ENCODE measurements around the gene DENND4C. TPM values are rescaled to one million over a fixed set of nuclear protein-coding genes. Genes with fewer than 3 reads are reported as not detected.
A peak's percentile ranks its signal among the peaks of the same experiment; 100 is the strongest.

The DENND4C gene
- polyA plus RNA-seq, 2 of the 4 experiments (the other 2 are of a cell fraction), result 17.4 to 44.1 TPM

GRCh38 chr9:19371942-19372341 lies 141.4 kb downstream of the DENND4C start:
- Histone ChIP-seq H3K4me1 (peaks cover 23% of the 10 kb centered on the region; the same call in 2 of the 3 replicates), H3K4me3 (no peak overlapping the region), H3K9me3 (no peaks in the 10 kb centered on the region), H3K27ac (no peak overlapping the region), H3K4me2 (no peak overlapping the region)
- TF ChIP-seq NPAS2 (CRISPR knock-in tag; IDR thresholded peaks at IDR 0.05; ENCODE audit: borderline replicate concordance), result no peak
- no peak for TF ChIP-seq MAX (IDR thresholded peaks at IDR 0.05)
- no peak for TF ChIP-seq CHD4 (IDR thresholded peaks at IDR 0.05; ENCODE audit: borderline replicate concordance)
- no peak for TF ChIP-seq KDM1A (IDR thresholded peaks at IDR 0.05; ENCODE audit: low read depth)
- TF ChIP-seq HOXB5 (CRISPR knock-in tag; IDR thresholded peaks at IDR 0.05), result no peak
- 54% methylated on average over 5 of the region's 5 CpGs for WGBS (ENCODE audit: missing lambda C conversion rate)
- no peak for FAIRE-seq
- DNase-seq (ENCODE audit: low read depth in 1 of 2, low spot score in 1 of 2), result peak in 1 of 2 experiments; percentile 48
- ATAC-seq, result peak; percentile 72 to 83
- ChIA-PET POLR2A (no interaction called here), CTCF (interaction anchor here (0.7 to 2.2 kb wide), 4 partner anchors 39 to 323 kb away, joined by 3 to 8 read pairs (median 4); partner anchors contain the start of gene RRAGA)

- no peak overlapping the region for H3K4me2 ChIP-seq
- 83% methylated on average over 8 of the region's 8 CpGs for WGBS (ENCODE audit: missing lambda C conversion rate)
- FAIRE-seq (no peak), DNase-seq (ENCODE audit: low read depth in 1 of 2, low spot score in 1 of 2) (no peak), ATAC-seq (peak in 1 of 2 experiments; percentile 39; a peak in 3 of 6 replicates)
- no peaks in the 10 kb centered on the region for H3K9me3 ChIP-seq
- no peak for TF ChIP-seq SMC3 (IDR thresholded peaks at IDR 0.05)
- no peak for TF ChIP-seq HMGXB4 (CRISPR knock-in tag; IDR thresholded peaks at IDR 0.05; ENCODE audit: borderline replicate concordance)
- TF ChIP-seq PHF8 (IDR thresholded peaks at IDR 0.05; ENCODE audit: borderline replicate concordance, low read depth), result no peak
- no peak for TF ChIP-seq TFCP2L1 (CRISPR knock-in tag; IDR thresholded peaks at IDR 0.05)
- no peak for TF ChIP-seq ZSCAN20 (CRISPR knock-in tag; IDR thresholded peaks at IDR 0.05)
- TF ChIP-seq PBX3 (IDR thresholded peaks at IDR 0.05), result no peak
- TF ChIP-seq EP300 (IDR thresholded peaks at IDR 0.05), result no peak
- no peak for TF ChIP-seq NPAS2 (CRISPR knock-in tag; IDR thresholded peaks at IDR 0.05; ENCODE audit: borderline replicate concordance)
- TF ChIP-seq REST (IDR thresholded peaks at IDR 0.05), result no peak
- TF ChIP-seq NFE2L2 (conservative IDR thresholded peaks at IDR 0.05; ENCODE audit: low read length), result no peak
- H3K4me1 ChIP-seq, result peaks cover 29% of the 10 kb centered on the region; the same call in 2 of the 3 replicates
- no peak overlapping the region for H3K4me3 ChIP-seq
- CTCF ChIA-PET, result interaction anchor here (0.7 kb wide), 1 partner anchor 38 kb away, joined by 3 read pairs; no protein-coding TSS in a partner anchor
- no peak overlapping the region for H3K27ac ChIP-seq
- POLR2A ChIA-PET, result no interaction called here
Observed at GRCh38 chr9:19372567-19372966, 142.1 kb downstream of the DENND4C start.

- no peak for FAIRE-seq
Observed at GRCh38 chr9:19373527-19373926, 143.0 kb downstream of the DENND4C start.

More at GRCh38 chr9:19373527-19373926, 143.0 kb downstream of the DENND4C start:
- POLR2A ChIA-PET, result no interaction called here
- H3K4me1 ChIP-seq, result peaks cover 37% of the 10 kb centered on the region
- H3K4me2 ChIP-seq, result no peak overlapping the region
- CTCF ChIA-PET, result interaction anchor here (0.6 kb wide), 1 partner anchor 1062 kb away, joined by 3 read pairs; no protein-coding TSS in a partner anchor
- H3K4me3 ChIP-seq, result no peak overlapping the region
- H3K9me3 ChIP-seq, result no peaks in the 10 kb centered on the region
- no peak for TF ChIP-seq ESRRA (IDR thresholded peaks at IDR 0.05; ENCODE audit: borderline replicate concordance, low read length)
- no peak for TF ChIP-seq EHMT2 (IDR thresholded peaks at IDR 0.05; ENCODE audit: low read depth)
- TF ChIP-seq TFCP2L1 (CRISPR knock-in tag; IDR thresholded peaks at IDR 0.05), result peak; percentile 64; the same call in 1 of the 2 replicates
- no peak for TF ChIP-seq ELK1 (IDR thresholded peaks at IDR 0.05; ENCODE audit: low read depth, low read length)
- ATAC-seq (no peak), DNase-seq (ENCODE audit: low read depth in 1 of 2, low spot score in 1 of 2) (no peak)
- no peak overlapping the region for H3K27ac ChIP-seq
